ENCODE data around the gene TRMT44.

Gene TRMT44

GRCh38 chr4:8428288-8429097, 12.1 kb upstream of the TRMT44 start:
- DNase-seq (ENCODE audit: extremely low spot score) = peak; percentile 98
- no peak for TF ChIP-seq LEF1 (IDR thresholded peaks at IDR 0.05; ENCODE audit: borderline replicate concordance)
- peak; percentile 47; the same call in 1 of the 2 replicates for TF ChIP-seq L3MBTL2 (conservative IDR thresholded peaks at IDR 0.05)
- POLR2A ChIA-PET = interaction anchor here (1.0 to 2.9 kb wide), 4 partner anchors 8 to 26 kb away, joined by 3 to 10 read pairs (median 4); partner anchors contain the start of genes ACOX3 and TRMT44
- CTCF ChIA-PET = interaction anchor here (0.6 to 1.8 kb wide), 4 partner anchors 9 to 1277 kb away, joined by 3 to 8 read pairs (median 6); partner anchors contain the start of genes ACOX3 and TRMT44

DNA sequence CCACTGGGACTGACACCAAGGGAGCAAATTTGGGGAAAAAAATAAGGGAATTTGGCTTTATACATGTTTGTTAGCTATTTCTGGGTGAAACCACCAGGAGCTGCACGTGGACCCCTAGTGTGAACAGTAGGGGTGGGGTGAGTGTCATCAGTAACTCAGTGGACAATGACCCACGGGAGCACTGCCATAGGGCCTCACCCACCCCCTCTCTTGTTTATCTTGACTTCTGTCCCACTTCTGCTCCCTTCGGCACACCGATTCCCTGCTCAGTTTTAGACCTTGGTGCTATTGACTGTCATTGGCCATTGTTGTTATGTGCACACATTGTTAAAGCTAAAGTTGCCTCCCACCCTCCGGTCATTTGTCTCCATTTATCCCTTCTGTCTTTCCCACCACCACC, 9.0 kb upstream of the TRMT44 start:
- POLR2A ChIA-PET = interaction anchor here (1.2 kb wide), 1 partner anchor 11 kb away, joined by 3 read pairs; no protein-coding TSS in a partner anchor
- DNase-seq (ENCODE audit: extremely low spot score) = no peak
- TF ChIP-seq SP1 (IDR thresholded peaks at IDR 0.05) = no peak
- TF ChIP-seq FOXA1 (IDR thresholded peaks at IDR 0.05) = no peak
- TF ChIP-seq L3MBTL2 (conservative IDR thresholded peaks at IDR 0.05) = no peak
- no peak for TF ChIP-seq ZNF384 (IDR thresholded peaks at IDR 0.05)
- TF ChIP-seq CTBP1 (IDR thresholded peaks at IDR 0.05; ENCODE audit: borderline replicate concordance) = no peak
- no peak for TF ChIP-seq TARDBP (IDR thresholded peaks at IDR 0.05)
- TF ChIP-seq FOXM1 (IDR thresholded peaks at IDR 0.05; ENCODE audit: borderline replicate concordance) = no peak
- CTCF ChIA-PET = no interaction called here

DNA sequence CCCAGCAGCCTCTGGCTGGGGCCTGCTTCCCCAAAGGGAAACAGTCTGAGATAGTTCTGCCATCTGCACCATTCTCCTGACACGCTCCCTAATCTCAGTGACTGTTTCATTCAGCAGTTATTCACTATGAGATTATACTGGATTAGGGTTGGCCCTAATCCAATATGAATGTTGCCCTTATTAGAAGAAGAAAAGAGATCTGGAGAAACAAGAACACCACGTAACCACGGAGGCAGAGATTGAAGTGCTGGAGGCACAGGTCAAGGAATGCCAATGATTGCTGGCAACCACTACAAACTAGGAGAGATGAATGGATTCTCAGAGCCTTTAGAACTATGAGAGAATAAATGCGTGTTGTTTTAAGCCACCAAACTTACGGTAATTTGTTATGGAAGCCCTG, 7.4 kb upstream of the TRMT44 start:
- no peak for TF ChIP-seq TARDBP (IDR thresholded peaks at IDR 0.05)
- TF ChIP-seq L3MBTL2 (conservative IDR thresholded peaks at IDR 0.05) = no peak
- TF ChIP-seq ARNT (IDR thresholded peaks at IDR 0.05) = no peak
- TF ChIP-seq ELF4 (IDR thresholded peaks at IDR 0.05) = no peak
- no peak for TF ChIP-seq HDGF (IDR thresholded peaks at IDR 0.05; ENCODE audit: borderline replicate concordance)
- no peak for TF ChIP-seq ZNF384 (IDR thresholded peaks at IDR 0.05)
- TF ChIP-seq SUZ12 (IDR thresholded peaks at IDR 0.05) = no peak
- no peak for TF ChIP-seq FOXK2 (IDR thresholded peaks at IDR 0.05)
- TF ChIP-seq NFRKB (IDR thresholded peaks at IDR 0.05) = no peak
- TF ChIP-seq SP1 (IDR thresholded peaks at IDR 0.05) = no peak
- no peak for TF ChIP-seq LEF1 (IDR thresholded peaks at IDR 0.05; ENCODE audit: borderline replicate concordance)
- no peak for DNase-seq (ENCODE audit: extremely low spot score)
- POLR2A ChIA-PET = no interaction called here
- CTCF ChIA-PET = no interaction called here

- CTCF ChIA-PET = no interaction called here
- POLR2A ChIA-PET = no interaction called here
Observed at GRCh38 chr4:8434251-8435073, 6.1 kb upstream of the TRMT44 start.

DNA sequence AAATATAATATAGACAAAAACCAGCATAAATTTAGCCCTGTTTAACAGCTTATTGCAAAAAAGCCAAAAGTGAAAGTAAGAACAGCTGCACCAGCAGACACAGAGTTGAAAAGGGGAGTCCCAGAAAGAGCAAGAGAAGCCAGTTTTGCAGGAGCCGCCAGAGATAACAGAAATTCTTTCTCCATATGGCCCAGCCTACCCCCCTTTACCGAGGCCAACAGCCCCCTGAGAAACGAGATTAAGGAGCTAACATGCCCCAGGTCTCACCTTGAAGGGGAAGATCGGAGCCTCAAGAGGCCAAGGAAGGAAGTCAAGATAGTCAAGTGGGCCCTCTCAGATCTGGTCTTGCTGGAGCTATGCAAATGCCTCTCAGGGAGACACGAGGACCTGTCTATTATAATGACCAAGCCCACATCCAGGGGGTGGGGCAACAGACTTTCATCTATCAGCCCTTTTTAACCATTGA, 4.9 kb upstream of the TRMT44 start:
- no peak for DNase-seq (ENCODE audit: extremely low spot score)
- POLR2A ChIA-PET = interaction anchor here (0.7 kb wide), 1 partner anchor 18 kb away, joined by 3 read pairs; no protein-coding TSS in a partner anchor
- CTCF ChIA-PET = no interaction called here
- TF ChIP-seq NFRKB (IDR thresholded peaks at IDR 0.05) (no peak), SUZ12 (IDR thresholded peaks at IDR 0.05) (no peak), FOXK2 (IDR thresholded peaks at IDR 0.05) (no peak), FOXA1 (IDR thresholded peaks at IDR 0.05) (no peak), SP1 (IDR thresholded peaks at IDR 0.05) (no peak), BHLHE40 (IDR thresholded peaks at IDR 0.05; ENCODE audit: borderline replicate concordance) (no peak), ZNF384 (IDR thresholded peaks at IDR 0.05) (no peak), PKNOX1 (IDR thresholded peaks at IDR 0.05) (no peak), CTBP1 (IDR thresholded peaks at IDR 0.05; ENCODE audit: borderline replicate concordance) (no peak), LEF1 (IDR thresholded peaks at IDR 0.05; ENCODE audit: borderline replicate concordance) (no peak), TARDBP (IDR thresholded peaks at IDR 0.05) (no peak), HDGF (IDR thresholded peaks at IDR 0.05; ENCODE audit: borderline replicate concordance) (no peak), ARNT (IDR thresholded peaks at IDR 0.05) (no peak), ELF4 (IDR thresholded peaks at IDR 0.05) (no peak), FOXM1 (IDR thresholded peaks at IDR 0.05; ENCODE audit: borderline replicate concordance) (no peak)

More at GRCh38 chr4:8434251-8435073, 6.1 kb upstream of the TRMT44 start:
- no peak for DNase-seq (ENCODE audit: extremely low spot score)
- no peak for TF ChIP-seq ZNF384 (IDR thresholded peaks at IDR 0.05)
- TF ChIP-seq ARNT (IDR thresholded peaks at IDR 0.05) = no peak
- no peak for TF ChIP-seq L3MBTL2 (conservative IDR thresholded peaks at IDR 0.05)
- no peak for TF ChIP-seq SUZ12 (IDR thresholded peaks at IDR 0.05)
- no peak for TF ChIP-seq FOXA1 (IDR thresholded peaks at IDR 0.05)
- TF ChIP-seq PKNOX1 (IDR thresholded peaks at IDR 0.05) = no peak

GRCh38 chr4:8437281-8437680, 3.3 kb upstream of the TRMT44 start:
- TF ChIP-seq SP1 (IDR thresholded peaks at IDR 0.05) (no peak), ARNT (IDR thresholded peaks at IDR 0.05) (no peak), ZNF384 (IDR thresholded peaks at IDR 0.05) (no peak), FOXA1 (IDR thresholded peaks at IDR 0.05) (no peak), FOXK2 (IDR thresholded peaks at IDR 0.05) (no peak), HDGF (IDR thresholded peaks at IDR 0.05; ENCODE audit: borderline replicate concordance) (no peak), TARDBP (IDR thresholded peaks at IDR 0.05) (no peak), ELF4 (IDR thresholded peaks at IDR 0.05) (no peak), BHLHE40 (IDR thresholded peaks at IDR 0.05; ENCODE audit: borderline replicate concordance) (no peak)
- DNase-seq (ENCODE audit: extremely low spot score) = no peak
- ChIA-PET POLR2A (no interaction called here), CTCF (interaction anchor here (2.6 kb wide), 1 partner anchor 9 kb away, joined by 8 read pairs; no protein-coding TSS in a partner anchor)
